C4-2B (cell line): Measurements from ENCODE around the gene FOXP3.

Experiments used
- ZFX ChIP-seq: fragments of 450-650 bp; IDR thresholded peaks from 2 replicates; pipeline ENCODE4 v1.6.1; 2017
- TF ChIP-seq, protein P1 (sequence below): fragments of 450-650 bp; conservative IDR thresholded peaks from 2 replicates; pipeline ENCODE4 v1.5.1; 2017; ENCODE audit warnings: mild to moderate bottlenecking

DNA sequence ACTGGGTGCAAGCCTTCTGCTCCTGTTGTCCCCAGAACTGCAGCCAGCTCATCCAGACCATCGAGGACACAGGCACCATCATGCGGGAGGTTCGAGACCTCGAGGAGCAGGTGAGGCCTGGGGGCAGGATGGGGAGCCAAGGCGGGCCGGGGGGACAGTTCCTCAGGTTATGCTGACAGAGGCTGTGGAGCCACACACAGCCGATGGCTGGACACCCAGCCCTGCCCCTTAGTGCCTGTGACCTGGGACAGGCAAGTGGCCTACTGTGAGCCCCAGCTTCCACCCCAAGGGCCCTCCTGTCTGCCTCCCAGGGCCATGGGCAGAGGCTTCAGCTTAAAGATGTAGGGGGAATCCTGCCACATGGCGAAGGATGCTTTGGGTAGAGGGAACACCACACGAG lies 14.9 kb downstream of the FOXP3 start:
- TF ChIP-seq, protein P1, sequence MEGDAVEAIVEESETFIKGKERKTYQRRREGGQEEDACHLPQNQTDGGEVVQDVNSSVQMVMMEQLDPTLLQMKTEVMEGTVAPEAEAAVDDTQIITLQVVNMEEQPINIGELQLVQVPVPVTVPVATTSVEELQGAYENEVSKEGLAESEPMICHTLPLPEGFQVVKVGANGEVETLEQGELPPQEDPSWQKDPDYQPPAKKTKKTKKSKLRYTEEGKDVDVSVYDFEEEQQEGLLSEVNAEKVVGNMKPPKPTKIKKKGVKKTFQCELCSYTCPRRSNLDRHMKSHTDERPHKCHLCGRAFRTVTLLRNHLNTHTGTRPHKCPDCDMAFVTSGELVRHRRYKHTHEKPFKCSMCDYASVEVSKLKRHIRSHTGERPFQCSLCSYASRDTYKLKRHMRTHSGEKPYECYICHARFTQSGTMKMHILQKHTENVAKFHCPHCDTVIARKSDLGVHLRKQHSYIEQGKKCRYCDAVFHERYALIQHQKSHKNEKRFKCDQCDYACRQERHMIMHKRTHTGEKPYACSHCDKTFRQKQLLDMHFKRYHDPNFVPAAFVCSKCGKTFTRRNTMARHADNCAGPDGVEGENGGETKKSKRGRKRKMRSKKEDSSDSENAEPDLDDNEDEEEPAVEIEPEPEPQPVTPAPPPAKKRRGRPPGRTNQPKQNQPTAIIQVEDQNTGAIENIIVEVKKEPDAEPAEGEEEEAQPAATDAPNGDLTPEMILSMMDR = no peak
- no peak for TF ChIP-seq ZFX
